Activated T-cell treated with anti-CD3 and anti-CD28 coated beads for 1 hour (primary cell): ENCODE measurements around the gene ZNF254.
"Not testable (repeated sequence)": the region's sequence is repeated elsewhere in the genome, so short reads cannot be mapped to it uniquely, and the experiment has no call there.

Experiments
- DNase-seq: peaks from one replicate; pipeline ENCODE4 v3.0.0-alpha.2; 2020; ENCODE audit warnings: low read depth

Gene ZNF254

DNA sequence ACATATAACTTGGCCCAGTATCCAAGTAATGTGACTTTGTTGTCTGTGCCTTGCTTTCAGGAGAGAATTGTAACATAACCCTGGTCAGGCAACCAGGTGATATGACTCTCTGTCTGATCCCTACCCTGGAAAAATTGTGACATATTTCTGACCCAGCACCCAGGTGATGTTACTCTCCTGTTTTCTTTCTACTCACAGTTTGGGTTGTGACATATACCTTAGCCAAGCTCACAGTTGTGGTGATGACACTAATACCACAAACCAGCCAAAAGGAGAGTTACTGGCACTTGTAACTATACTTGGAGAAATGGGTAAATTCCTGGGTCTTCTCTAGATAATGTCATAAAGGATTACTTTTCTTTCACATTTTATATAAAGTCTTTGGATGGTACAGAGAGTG lies 14.3 kb upstream of the ZNF254 start:
- no peak for DNase-seq

DNA sequence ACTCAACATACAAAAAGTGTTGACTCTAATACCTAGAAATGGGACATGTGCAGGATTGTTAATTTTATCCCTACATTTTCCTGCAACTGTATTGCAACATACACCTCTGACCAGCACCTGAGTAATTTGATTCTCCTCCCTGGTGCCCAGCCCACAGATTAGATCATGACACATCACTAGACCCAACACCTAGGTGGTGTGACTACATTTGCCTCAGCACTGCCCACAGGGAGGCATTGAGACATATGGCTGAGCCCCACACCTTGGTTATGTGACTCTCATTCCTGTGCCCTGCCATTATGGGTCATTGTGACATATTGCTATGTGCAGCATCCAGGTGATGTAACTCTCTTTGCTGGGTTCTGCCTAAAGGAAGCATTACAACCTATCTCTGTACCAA lies 13.2 kb upstream of the ZNF254 start:
- no peak for DNase-seq

DNA sequence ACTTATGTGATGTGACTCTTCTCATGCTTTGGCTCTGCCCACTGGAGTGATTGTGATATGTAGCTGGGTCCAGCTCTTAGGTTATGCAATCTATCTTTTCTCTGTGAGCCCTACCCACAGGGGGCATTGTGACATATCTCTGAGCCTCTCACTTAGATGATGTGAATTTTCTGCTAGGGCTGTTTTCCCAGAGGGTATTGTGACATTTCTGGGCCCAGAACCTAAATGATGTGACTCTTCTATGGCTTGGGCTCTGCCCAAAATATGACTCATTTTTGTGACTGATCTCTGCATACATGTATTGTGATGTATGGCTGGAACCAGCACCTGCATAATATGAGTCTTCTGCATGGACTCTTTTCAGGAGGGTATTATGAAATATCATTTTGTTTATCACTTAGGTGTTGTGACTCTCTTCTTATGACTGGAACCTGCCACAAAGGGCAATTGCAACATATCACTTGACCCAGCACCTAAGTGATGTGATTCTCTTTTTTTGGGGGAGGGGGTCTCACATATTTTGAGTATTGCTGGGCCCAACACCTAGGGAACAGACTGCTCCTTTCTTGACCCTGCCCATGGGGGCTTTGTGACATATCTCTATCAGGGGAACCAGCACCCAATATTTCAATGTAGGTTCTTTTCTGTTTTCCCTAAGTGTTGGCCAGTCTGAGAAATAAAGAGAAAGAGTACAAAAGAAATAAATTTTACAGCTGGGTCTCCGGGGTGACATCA lies 12.1 kb upstream of the ZNF254 start:
- DNase-seq = no peak

DNA sequence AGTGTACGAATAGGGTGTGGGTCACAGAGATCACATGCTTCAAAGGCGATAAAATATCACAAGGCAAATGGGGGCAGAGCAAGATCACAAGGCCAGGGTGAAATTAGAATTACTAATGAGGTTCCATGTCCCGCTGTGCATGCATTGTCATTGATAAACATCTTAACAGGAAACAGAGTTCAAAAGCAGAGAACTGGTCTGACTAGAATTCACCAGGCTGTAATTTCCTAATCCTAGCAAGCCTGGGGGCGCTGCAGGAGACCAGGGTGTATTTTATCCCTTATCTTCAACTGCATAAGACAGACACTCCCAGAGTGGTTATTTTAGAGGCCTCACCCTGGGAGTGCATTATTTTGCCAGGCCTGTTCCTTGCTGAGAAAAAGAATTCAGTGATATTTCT lies 11.5 kb upstream of the ZNF254 start:
- DNase-seq = not testable (repeated sequence)

DNA sequence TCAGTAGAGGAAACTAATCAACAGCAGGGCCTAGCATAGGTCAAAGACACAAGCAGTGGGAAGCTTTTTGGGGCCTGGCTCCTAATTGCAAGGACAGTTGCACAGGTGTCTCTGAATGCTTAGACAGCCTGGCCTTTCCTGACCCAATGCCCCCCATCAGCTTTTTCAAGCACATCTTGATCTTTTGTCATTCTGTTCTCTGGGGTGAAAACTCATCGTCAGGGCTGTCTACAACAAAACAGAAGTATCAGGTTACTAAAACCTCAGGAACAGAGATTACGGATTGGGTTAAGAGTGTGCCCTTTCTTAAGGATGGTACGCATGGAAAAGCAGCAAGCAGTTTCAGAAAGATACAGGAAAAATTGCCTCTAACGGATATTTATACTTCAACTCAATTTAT lies 8.3 kb upstream of the ZNF254 start:
- DNase-seq = no peak

DNA sequence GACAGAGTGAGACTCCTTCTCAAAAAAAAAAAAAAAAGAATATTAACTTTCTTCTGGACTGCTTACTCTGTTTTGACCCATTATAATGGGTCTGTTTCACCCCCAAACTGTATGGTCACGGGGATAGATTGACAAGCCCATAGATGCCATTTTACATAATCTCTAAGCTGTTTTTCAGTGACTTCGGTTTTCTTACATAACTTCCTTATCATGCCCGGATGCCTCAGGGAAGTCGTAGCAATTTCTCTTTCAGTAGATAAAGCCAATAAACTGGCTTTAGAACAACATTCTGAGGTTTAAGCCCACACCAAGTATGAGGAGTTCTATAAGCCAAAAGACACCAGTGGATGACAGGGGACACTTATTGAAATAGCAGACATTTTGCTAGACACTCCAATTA lies 5.9 kb upstream of the ZNF254 start:
- DNase-seq = no peak

DNA sequence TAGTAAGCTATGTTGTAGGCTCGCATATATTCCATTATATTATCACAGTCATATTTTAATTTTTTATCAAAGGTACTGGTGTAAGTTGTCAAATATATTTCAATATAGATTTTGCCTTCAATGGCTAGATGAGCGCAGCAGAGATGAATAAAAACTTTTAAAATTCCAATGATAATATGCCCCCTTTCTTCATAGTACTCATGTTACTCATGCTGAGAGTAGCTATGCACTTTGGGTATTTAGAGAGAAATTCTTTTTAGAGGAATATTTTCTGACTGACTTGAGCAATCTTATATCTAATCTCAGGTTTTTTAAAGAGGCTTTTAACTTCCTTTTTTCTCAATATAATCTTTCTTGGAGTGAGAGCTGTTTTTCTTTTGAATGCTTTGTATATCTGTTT lies 11.4 kb downstream of the ZNF254 start:
- DNase-seq = no peak

DNA sequence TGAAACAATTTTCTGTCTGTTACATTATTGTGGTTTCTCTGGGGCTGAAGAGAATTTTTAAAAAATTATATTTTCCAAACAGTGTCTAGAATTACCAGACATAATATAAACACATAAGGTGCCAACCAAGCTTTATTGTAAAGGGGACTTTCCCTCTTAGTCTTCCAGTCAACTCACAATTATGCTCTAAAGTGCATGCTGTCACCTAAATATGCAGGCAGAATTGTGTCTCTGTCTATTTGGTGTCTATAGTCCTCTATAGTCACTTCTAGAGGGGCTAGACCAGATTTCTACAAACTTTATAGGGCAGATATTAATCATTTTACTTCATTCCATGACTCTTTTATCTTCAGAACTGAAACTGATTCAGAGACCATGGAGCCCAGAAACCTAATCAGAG lies 12.8 kb downstream of the ZNF254 start:
- no peak for DNase-seq

DNA sequence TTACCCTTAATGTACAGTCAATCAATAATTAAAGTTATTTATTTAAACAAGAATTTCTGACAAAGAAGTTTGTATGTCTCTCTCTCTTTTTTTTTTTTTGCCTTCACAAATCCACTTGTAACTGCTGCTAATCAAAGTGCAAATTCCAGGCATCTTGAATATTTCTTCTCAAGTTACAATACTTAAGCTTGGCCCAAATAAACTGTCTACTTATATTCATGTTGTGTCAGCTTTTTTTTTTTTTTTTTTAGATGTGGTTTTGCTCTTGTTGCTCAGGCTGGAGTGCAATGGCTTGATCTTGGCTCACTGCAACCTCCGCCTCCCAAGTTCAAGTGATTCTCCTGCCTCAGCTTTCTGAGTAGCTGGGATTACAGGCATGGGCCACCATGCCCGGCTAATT lies 13.6 kb downstream of the ZNF254 start:
- not testable (repeated sequence) for DNase-seq

DNA sequence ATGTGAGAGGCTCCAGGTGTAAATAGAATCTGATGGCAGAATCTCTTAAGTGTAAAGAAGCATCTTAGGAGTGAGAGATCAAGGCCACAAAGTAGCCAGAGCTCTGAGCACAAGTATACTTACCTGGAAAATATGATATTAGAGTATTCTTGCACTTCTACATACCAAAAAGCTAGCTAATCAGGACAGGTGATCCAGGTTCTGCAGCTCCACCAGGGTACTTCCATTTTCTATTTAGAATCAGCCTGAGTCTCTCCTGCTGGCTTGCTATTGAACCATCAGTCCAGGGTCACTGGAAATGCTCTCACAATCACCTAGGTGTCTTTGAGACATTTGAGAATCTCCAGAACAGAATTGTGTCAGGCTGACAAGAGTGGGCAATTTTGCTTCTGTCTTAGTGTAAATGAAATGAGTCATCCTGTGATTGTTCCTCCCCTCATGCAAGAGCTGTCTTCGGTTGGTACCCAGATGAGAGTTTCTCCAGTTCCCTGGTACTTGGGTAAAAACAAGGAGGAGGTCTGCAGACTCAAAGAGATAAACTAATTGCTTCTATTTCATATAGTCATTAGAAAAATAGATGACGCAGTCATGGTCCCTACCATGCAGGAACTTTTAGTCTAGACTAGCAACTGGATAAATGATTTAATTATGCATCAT lies 14.6 kb downstream of the ZNF254 start:
- no peak for DNase-seq

DNA sequence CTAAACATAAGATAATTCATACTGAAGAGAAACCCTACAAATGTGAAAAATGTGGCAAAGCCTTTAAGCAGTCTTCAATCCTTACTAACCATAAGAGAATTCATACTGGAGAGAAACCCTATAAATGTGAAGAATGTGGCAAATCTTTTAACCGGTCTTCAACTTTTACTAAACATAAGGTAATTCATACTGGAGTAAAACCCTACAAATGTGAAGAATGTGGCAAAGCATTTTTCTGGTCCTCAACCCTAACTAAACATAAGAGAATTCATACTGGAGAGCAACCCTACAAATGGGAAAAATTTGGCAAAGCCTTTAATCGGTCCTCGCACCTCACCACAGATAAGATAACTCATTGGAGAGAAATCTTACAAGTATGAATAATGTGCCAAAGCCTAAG lies 40.6 kb downstream of the ZNF254 start:
- no peak for DNase-seq

DNA sequence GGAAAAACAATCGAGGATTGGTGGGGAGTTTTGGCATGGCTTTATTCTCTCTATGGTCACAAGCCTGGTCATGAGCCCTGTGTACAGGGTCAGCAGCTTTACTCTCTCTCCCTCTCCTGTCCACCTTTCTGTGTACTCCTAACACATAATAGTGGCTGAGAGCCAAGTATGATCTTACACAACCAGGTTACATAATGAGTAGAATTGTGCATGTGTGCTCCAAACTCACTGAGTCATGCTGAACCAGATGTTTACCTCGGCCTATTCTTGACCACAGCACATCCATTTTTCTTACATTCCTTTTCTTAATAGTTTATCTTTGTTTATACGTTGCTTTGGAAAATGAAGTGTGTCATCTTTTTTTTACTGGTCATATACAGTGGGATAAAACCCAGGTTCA lies 53.1 kb downstream of the ZNF254 start:
- DNase-seq = no peak

DNA sequence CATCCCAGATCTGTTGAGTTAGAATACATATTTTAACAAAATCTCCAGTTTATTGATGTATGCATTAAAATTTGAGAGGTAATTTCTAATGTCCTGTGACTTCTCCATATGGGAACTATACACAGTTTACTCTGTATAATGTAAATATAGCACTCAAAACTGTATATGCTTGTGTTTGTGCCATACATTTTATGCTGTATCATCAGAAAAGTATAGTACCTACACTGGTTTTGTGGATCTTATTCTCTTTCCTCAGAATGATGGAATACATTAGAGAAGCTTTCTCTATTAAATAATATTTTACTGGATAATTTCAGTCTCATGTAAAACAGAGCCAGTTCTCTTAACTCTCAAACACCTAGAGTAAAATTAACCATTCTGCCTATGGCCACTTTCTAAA lies 53.6 kb downstream of the ZNF254 start:
- no peak for DNase-seq

DNA sequence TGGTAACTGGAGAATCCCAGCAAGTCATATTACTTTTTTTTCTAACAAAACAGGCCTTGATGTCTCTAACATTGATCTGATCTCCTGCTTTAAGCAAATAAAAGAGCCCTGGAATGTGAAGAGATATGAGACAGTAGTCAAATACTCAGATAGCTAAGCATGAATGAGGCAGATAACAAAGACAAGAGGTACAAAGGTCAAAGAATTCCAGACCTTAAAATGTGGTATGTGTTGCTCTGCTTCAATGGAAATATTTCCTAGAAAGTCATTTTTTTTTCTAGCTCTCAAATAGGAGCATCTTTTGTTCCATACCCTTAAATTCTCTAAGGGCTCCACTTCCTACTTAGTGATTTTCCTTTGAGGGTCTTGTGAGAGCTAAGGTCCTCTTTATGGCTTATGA lies 54.6 kb downstream of the ZNF254 start:
- DNase-seq = no peak

DNA sequence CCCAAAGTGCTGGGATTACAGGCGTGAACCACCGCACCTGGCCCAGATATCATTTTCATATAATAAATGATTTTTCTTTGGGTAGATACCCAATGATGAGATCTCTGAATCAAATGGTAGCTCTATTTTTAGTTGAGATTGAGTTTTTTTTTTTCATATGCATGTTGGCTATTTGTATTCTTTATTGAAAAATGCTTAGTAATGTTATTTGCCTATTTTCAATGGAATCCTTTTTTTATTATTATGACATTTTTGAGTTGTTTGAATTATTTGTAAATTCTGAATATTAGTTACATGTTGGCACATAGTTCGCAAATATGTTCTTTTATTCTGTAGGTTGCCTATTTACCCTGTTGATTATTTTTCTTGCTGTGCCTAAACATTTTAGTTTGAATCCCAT lies 55.8 kb downstream of the ZNF254 start:
- DNase-seq = no peak

DNA sequence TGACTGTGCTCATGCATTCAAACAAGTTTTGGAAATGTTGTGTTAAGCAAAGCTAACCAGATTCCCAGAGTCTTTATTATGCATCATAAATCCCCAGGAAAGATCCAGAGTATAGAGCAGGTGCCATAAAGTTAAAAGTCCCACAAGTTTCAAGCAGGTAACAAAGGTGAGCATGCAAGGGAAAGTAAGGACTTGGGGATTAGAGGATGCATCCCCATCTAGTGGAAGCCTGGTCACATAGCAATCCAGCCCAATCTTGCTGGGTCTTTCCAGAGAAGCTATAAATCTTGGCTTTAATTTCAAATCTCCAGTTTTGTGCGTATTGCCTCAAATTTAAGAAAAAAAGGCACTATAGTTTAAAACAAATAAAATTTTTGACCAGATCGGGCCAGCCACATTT lies 72.7 kb downstream of the ZNF254 start:
- no peak for DNase-seq

DNA sequence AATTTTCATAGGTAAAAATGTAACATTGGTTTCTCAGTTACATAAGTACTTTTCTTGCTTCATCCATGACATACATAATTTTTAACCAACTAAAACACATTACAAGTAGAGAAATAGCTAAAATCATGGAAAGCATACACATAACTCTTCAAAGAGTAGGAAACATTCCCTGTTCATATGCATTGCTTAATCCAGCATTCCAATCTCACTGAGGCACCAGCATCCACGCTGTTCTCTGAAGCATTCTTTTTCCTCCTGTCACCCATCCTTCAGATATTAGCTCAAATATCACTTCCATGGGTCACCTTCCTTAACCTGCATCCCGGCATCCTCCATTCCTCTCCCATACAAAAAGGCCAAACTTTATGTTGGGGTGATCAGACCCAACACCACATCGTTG lies 79.1 kb downstream of the ZNF254 start:
- DNase-seq = no peak

DNA sequence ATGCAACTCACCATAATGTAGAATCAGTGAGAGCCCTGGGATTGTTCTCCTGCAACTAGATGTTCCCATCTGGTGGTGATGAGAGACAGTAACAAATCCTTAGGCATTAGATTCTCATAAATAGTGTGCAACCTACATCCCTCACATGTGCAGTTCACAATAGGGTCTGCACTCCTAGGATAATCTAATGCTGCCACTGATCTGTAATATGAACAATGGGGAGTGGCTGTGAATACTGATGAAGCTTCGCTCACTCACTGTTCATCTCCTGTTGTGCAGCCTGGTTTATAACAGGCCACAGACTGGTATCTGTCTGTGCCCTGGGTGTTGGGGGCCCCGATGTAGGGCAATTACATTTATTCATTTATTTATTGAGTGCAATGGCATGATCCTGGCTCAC lies 86.9 kb downstream of the ZNF254 start:
- no peak for DNase-seq

DNA sequence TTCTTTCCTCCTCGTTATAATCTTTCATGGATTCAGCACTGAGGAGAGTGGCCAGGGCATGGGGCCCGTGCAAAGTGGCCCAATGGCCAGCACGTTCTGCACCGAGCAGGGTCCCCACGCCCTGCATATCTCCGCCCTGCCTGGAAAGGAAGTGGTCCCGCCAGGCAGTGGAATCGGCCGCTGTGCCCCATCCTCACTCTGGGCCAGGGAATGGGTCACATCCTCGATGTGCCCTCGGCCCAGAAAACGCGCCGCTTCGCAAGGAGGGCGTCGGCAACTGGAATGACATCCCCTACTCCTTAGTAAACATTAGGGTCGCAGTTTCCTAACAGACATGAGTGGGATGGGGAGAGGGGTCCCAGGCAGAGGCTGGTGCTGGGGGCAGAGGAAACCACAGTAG lies 90.7 kb downstream of the ZNF254 start:
- DNase-seq = no peak

DNA sequence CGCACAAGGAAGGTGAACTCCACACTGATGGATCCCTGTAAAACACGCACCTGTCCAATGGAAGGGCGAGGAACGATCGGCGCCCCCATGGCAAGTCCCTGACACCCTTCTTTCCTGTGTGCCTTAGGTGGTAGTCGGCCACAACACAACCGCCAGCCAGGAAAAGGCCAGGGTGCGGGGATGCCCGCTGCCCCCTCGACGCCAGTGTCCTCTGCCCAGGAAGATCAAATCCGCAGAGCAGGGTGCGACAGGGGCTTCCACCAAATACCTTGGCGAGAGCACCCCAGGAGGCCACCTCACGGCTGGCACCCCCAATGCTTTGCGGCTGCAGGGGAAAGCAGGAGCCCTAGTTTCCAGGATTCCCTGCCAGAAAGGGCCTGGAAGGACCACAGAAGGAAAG lies 91.2 kb downstream of the ZNF254 start:
- no peak for DNase-seq
